GM12878 (cell line): Measurements from ENCODE around the gene PDZRN3. TPM values are rescaled to one million over a fixed set of nuclear protein-coding genes. Genes with fewer than 3 reads are reported as not detected.

Experiments
- ATAC-seq: fragments of 200-7000 bp; cut with Tn5 transposase; 3 replicates; pipeline ENCODE4 v1.9.1; 2020; ENCODE audit warnings: mild to moderate bottlenecking, moderate library complexity
- BruUV-seq: library from RNA; stranded (reverse); fragments of 400-500 nt; replicated peaks from 2 replicates; lab custom pipeline; 2021; lab: Mats Ljungman, UMichigan
- CTCF ChIA-PET: fragments of 300-600 bp; sonication (Branson Sonifier 250); formaldehyde crosslinking; extraction: SDS; loops from one replicate; lab custom pipeline; 2021; ENCODE audit warnings: inconsistent platforms; lab: Yijun Ruan, JAX
- POLR2A ChIA-PET: fragments of 350-600 bp; formaldehyde crosslinking; extraction: SDS; loops from one replicate; lab custom pipeline; 2021; ENCODE audit warnings: inconsistent platforms; lab: Charles Lee
- RAD21 ChIA-PET: fragments of 300-600 bp; sonication (Branson Sonifier 250); formaldehyde crosslinking; loops from one replicate; lab custom pipeline; 2023; ENCODE audit warnings: antibody characterized with exemption; ENCODE audit not compliant: unreplicated experiment; lab: Charles Lee
- SMC1A ChIA-PET: fragments of 300-600 bp; sonication (Branson Sonifier 250); formaldehyde crosslinking; loops from one replicate; lab custom pipeline; 2023; ENCODE audit not compliant: unreplicated experiment, uncharacterized antibody; lab: Charles Lee
- DNase-seq: peaks from one replicate; pipeline ENCODE4 v3.0.0-alpha.2; 2011; ENCODE audit warnings: low read depth, low spot score
- FAIRE-seq: peaks from 3 replicates; lab custom pipeline; 2011; peaks lifted over from hg19 to GRCh38; lab: Jason Lieb, UNC
- H2AFZ ChIP-seq: 2 replicates; pipeline ENCODE4 v1.6.0; 2011; ENCODE audit warnings: low read depth, low read length, control low read depth; ENCODE audit not compliant: control insufficient read depth
- H3K27ac ChIP-seq: 2 replicates; pipeline ENCODE4 v1.5.1; 2011; ENCODE audit warnings: control low read depth; ENCODE audit not compliant: control insufficient read depth, insufficient read depth
- H3K27me3 ChIP-seq, 2 experiments: replicated peaks in 1 of 2; 2 replicates each; pipeline versions ENCODE4 v1.6.0 to v1.6.1; 2011; ENCODE audit warnings: low read length in 1 of 2; ENCODE audit not compliant: control insufficient read depth in 2 of 2, insufficient read depth in 2 of 2
- H3K36me3 ChIP-seq, 2 experiments: 2 replicates each; pipeline ENCODE4 v1.5.1; 2011; ENCODE audit warnings: low read length in 1 of 2; ENCODE audit not compliant: control insufficient read depth in 2 of 2, insufficient read depth in 2 of 2
- H3K4me1 ChIP-seq: 2 replicates; pipeline ENCODE4 v1.6.1; 2011; ENCODE audit warnings: mild to moderate bottlenecking, low read length, moderate library complexity, mixed read lengths; ENCODE audit not compliant: control insufficient read depth, insufficient read depth
- H3K4me2 ChIP-seq: 2 replicates; pipeline ENCODE4 v1.6.0; 2011; ENCODE audit warnings: control low read depth; ENCODE audit not compliant: control insufficient read depth, insufficient read depth
- H3K4me3 ChIP-seq: fragments of 200-600 bp; sonication (generic); 2 replicates; pipeline ENCODE4 v1.5.1; 2016
- H3K79me2 ChIP-seq: 2 replicates; pipeline ENCODE4 v1.6.0; 2011; ENCODE audit warnings: low read length; ENCODE audit not compliant: control insufficient read depth, insufficient read depth
- H3K9ac ChIP-seq: 2 replicates; pipeline ENCODE4 v1.8.0; 2011; ENCODE audit warnings: low read length, control low read depth, mixed read lengths; ENCODE audit not compliant: control insufficient read depth, insufficient read depth
- H3K9me3 ChIP-seq: replicated peaks from 3 replicates; pipeline ENCODE4 v1.5.1; 2011; ENCODE audit warnings: mild to moderate bottlenecking, low read length; ENCODE audit not compliant: control insufficient read depth, insufficient read depth
- H4K20me1 ChIP-seq: 2 replicates; pipeline ENCODE4 v1.6.0; 2011; ENCODE audit not compliant: control insufficient read depth, insufficient read depth
- IKZF1 ChIP-seq: fragments of 450-650 bp; conservative IDR thresholded peaks from 2 replicates; pipeline ENCODE4 v1.6.1; 2017; ENCODE audit warnings: antibody characterized with exemption, mild to moderate bottlenecking
- MEF2B ChIP-seq: fragments of 450-650 bp; IDR thresholded peaks from 2 replicates; pipeline ENCODE4 v1.6.1; 2018; ENCODE audit warnings: mild to moderate bottlenecking, moderate library complexity; ENCODE audit not compliant: partially characterized antibody, poor library complexity, severe bottlenecking
- MYC ChIP-seq: IDR thresholded peaks from 2 replicates; pipeline ENCODE4 v1.6.1; 2011; ENCODE audit warnings: mild to moderate bottlenecking, low read length, moderate library complexity, inconsistent platforms; ENCODE audit not compliant: insufficient read depth, insufficient replicate concordance, insufficient read length, severe bottlenecking
- PBX3 ChIP-seq: IDR thresholded peaks from 2 replicates; pipeline ENCODE4 v1.6.1; 2011; ENCODE audit warnings: mild to moderate bottlenecking, low read depth, low read length, moderate library complexity; ENCODE audit not compliant: insufficient replicate concordance
- SKIL ChIP-seq: fragments of 450-650 bp; IDR thresholded peaks from 2 replicates; pipeline ENCODE4 v1.6.1; 2017; ENCODE audit warnings: mild to moderate bottlenecking, low read depth, inconsistent platforms; ENCODE audit not compliant: poor library complexity, severe bottlenecking
- WGBS: methylation state at CpG from one replicate; pipeline ENCODE4 v1.1.6; 2016; ENCODE audit warnings: low lambda C conversion rate; ENCODE audit not compliant: insufficient replicate concordance, insufficient coverage; ENCODE audit errors: missing lambda C conversion rate; 5-methylcytosine and 5-hydroxymethylcytosine counted together
- in situ Hi-C: fragments of 300-500 bp; cut with MboI; formaldehyde crosslinking; loops from 9 replicates; pipeline ENCODE4 v1.14.3; 2018; ENCODE audit warnings: mixed read lengths
- intact Hi-C: fragments of 100-400 bp; cut with micrococcal nuclease; formaldehyde crosslinking; loops from one replicate; pipeline ENCODE4 v1.14.2; 2022; ENCODE audit not compliant: unreplicated experiment
- polyA plus RNA-seq, 11 experiments: library from polyadenylated mRNA; depleted of rRNA in 4 of 11; unstranded in 6 of 11; stranded (reverse) in 5 of 11; fragments of >200 nt; fragmentation: Nextera tagmentation in 4 of 11; fragmentation: Illumina TruSeq in 1 of 11; extraction: Ambion mirVana in 4 of 11; extraction: Trizol in 1 of 11; gene quantifications; 1 replicate in 1 of 11; 2 replicates in 10 of 11; pipeline versions ENCODE4 v1.2.1 to v1.2.3, GENCODE V29; 2011 to 2016; ENCODE audit warnings: inconsistent platforms in 2 of 11, missing spikeins in 2 of 11, low read depth in 1 of 11
- total RNA-seq, 4 experiments: library from RNA; depleted of rRNA in 3 of 4; stranded (reverse); fragments of >200 nt in 3 of 4; fragmentation: Illumina TruSeq in 1 of 4; extraction: Trizol in 1 of 4; gene quantifications; 2 replicates each; pipeline versions ENCODE4 v1.2.1 to v1.2.3, GENCODE V29; 2013 to 2021
- TF ChIP-seq, protein P1 (sequence below): IDR thresholded peaks from 2 replicates; pipeline ENCODE4 v1.6.1; 2011; ENCODE audit warnings: borderline replicate concordance, low read depth, mild to moderate bottlenecking, moderate library complexity, low read length; ENCODE audit not compliant: insufficient read depth, poor library complexity, severe bottlenecking

The PDZRN3 gene
- total and polyA plus RNA-seq, 10 of the 15 experiments (the other 5 are each of a cell fraction or from before 2014, with no cell fraction given), result 0.07 to 0.37 (median 0.12) TPM; not detected in 6

- no peak for TF ChIP-seq PBX3
- no peak for TF ChIP-seq MEF2B
Observed at GRCh38 chr3:73597476-73597875, 27.3 kb downstream of the PDZRN3 start (continued).

DNA sequence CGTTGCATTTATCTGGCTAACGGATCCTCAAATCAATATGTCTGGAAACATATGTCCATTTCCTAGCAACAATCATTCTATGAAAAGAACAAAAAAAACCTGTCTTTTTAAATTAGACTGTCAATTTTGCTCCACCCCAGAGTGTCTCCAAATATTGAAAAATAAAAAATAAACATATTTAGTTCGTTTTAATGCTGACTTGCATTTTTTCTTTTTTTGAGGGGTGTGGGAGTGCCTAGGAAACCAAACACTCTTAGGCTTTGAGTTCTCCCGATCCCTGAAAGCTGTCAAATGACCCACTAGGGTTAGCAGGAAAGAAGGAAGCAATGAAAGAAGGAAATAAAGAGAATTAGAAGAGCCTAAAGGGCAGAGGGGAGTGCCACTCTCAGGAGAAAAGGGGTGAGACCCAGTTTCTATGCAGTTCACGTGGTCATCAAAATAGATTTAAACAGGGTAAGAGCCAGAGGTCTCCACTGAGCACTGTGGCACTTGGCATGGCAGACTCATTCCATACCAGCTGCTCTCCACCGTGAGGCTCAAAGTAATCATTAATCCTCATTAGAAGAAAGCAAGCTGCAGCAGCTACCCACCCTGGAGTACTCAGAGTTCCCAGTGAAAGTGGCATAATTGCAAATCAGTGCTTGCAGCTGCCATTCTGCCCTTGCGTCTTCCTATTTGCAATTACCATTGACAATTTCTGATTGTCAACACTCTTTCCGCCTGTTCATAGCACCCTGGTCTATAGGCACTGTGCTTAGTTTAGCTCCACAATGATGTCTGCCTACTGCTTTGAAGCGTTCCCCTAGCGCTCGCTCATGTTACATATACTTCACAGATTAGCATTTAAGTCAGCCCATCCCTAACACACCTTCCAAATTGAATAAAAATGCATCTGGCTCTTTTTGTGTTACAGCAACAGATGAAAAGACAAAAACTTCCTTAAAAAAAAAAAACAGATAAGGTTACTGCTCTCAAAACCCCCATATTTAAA lies 32.3 kb downstream of the PDZRN3 start:
- ChIA-PET SMC1A (no interaction called here), CTCF (no interaction called here), POLR2A (no interaction called here), RAD21 (no interaction called here)
- Histone ChIP-seq H3K36me3 (no peaks in the 10 kb centered on the region), H3K27me3 (no peaks in the 10 kb centered on the region), H3K4me3 (no peak overlapping the region), H3K27ac (no peak overlapping the region), H2AFZ (no peak overlapping the region), H3K4me2 (no peak overlapping the region), H3K9ac (no peak overlapping the region), H3K9me3 (no peaks in the 10 kb centered on the region), H4K20me1 (no peaks in the 10 kb centered on the region), H3K4me1 (no peaks in the 10 kb centered on the region), H3K79me2 (no peaks in the 10 kb centered on the region)
- FAIRE-seq (no peak), ATAC-seq (no peak), DNase-seq (no peak)
- BruUV-seq, result no TSS peak
- no peak for TF ChIP-seq SKIL
- TF ChIP-seq IKZF1, result no peak
- TF ChIP-seq, protein P1, sequence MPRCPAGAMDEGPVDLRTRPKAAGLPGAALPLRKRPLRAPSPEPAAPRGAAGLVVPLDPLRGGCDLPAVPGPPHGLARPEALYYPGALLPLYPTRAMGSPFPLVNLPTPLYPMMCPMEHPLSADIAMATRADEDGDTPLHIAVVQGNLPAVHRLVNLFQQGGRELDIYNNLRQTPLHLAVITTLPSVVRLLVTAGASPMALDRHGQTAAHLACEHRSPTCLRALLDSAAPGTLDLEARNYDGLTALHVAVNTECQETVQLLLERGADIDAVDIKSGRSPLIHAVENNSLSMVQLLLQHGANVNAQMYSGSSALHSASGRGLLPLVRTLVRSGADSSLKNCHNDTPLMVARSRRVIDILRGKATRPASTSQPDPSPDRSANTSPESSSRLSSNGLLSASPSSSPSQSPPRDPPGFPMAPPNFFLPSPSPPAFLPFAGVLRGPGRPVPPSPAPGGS, result no peak
- TF ChIP-seq MEF2B, result no peak
- TF ChIP-seq MYC, result no peak
- intact Hi-C loops (no loop called here), in situ Hi-C loops (no loop called here)
- 53% methylated on average over 11 of the region's 11 CpGs for WGBS
